Effector memory CD4-positive, alpha-beta T cell (primary cell): ENCODE measurements around the gene SLC33A1.
A peak's percentile ranks its signal among the peaks of the same experiment; 100 is the strongest.
"Not testable (repeated sequence)": the region's sequence is repeated elsewhere in the genome, so short reads cannot be mapped to it uniquely, and the experiment has no call there.

Experiments
- DNase-seq, 3 donors: peaks; one replicate each; pipeline ENCODE4 v3.0.0-alpha.2; 2020
- H3K27ac ChIP-seq: 2 replicates; pipeline ENCODE4 v1.7.0; 2013; ENCODE audit warnings: mild to moderate bottlenecking, low read length, moderate library complexity; ENCODE audit not compliant: insufficient read depth, poor library complexity, severe bottlenecking
- H3K27me3 ChIP-seq: replicated peaks from 2 replicates; pipeline ENCODE4 v1.7.0; 2013; ENCODE audit warnings: mild to moderate bottlenecking, low read length; ENCODE audit not compliant: insufficient read depth, control insufficient read depth, poor library complexity, severe bottlenecking
- H3K36me3 ChIP-seq: 2 replicates; pipeline ENCODE4 v1.7.0; 2013; ENCODE audit warnings: mild to moderate bottlenecking, low read length, moderate library complexity; ENCODE audit not compliant: control insufficient read depth, insufficient read depth
- H3K4me1 ChIP-seq: 2 replicates; pipeline ENCODE4 v1.7.0; 2013; ENCODE audit warnings: low read length, mild to moderate bottlenecking; ENCODE audit not compliant: control insufficient read depth, insufficient read depth, poor library complexity, severe bottlenecking
- H3K4me3 ChIP-seq: 2 replicates; pipeline ENCODE4 v1.7.0; 2013; ENCODE audit warnings: low read length, low read depth, mild to moderate bottlenecking; ENCODE audit not compliant: insufficient read depth, poor library complexity, severe bottlenecking
- H3K9me3 ChIP-seq: 2 replicates; pipeline ENCODE4 v1.7.0; 2013; ENCODE audit warnings: mild to moderate bottlenecking, low read length, moderate library complexity; ENCODE audit not compliant: control insufficient read depth

SLC33A1 gene

DNA sequence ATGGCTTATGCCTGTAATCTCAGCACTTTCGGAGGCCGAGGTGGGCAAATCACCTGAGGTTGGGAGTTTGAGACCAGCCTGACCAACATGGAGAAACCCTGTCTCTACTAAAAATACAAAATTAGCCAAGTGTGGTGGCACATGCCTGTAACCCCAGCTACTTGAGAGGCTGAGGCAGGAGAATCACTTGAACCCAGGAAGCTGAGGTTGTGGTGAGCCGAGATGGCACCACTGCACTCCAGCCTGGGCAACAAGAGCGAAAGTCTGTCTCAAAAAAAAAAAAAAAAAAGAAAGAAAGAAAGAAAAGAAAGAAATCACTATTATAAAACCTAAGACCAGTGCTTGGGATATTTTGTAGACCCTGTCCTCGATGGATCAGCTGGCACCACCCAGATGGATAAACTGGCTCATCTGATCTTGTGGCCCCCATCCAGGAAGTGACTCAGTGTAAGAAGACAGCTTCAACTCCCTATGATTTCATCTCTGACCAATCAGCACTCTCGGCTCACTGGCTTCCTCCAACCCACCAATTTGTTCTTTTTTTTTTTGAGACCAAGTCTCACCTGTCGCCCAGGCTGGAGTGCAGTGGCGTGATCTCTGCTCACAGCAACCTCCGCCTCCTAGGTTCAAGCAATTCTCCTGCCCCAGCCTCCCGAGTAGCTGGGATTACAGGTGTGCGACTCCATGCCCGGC is 8.2 kb upstream of the SLC33A1 start:
- H3K27me3 ChIP-seq, H3K9me3 ChIP-seq, H3K4me3 ChIP-seq, H3K36me3 ChIP-seq, H3K4me1 ChIP-seq: not testable (repeated sequence)
- peak; percentile 41 to 65 (median 52) for DNase-seq
- H3K27ac ChIP-seq: peak overlapping the region; percentile 15

DNA sequence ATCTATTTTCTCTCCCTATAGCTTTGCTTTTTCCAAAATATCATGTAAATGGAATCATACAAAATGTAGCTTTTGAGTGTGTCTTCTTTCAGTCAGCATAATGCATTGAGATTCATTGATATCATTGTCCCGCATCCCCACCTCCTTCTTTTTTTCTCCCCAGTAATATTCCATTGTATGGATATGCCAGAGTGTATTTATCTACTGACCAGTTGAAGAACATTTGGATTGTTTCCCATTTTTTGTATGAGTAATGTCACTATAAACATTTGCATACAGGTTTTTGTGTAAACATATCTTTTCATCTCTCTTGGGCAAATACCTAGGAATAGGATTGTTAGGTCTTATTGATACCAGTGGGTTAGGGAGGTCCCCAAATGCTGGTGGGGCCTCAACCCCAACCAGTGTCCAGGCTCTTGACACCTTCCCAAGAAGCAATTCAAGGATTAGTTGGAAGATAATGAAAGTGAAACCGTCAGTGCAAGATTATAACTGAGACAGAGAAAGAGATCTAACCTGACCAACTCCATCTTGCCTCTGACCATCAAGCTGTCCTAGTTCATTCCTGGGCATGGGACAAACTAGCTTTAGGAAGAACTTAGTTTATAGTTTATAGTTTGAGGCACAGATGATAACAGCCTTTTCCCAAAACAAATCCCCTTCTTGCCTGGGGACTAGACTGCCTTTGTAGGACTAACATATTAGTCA is 7.4 kb upstream of the SLC33A1 start:
- H3K4me3 ChIP-seq: no peak overlapping the region
- no peaks in the 10 kb centered on the region for H3K27me3 ChIP-seq
- no peak for DNase-seq
- H3K4me1 ChIP-seq: peaks cover 5% of the 10 kb centered on the region
- H3K9me3 ChIP-seq: no peaks in the 10 kb centered on the region
- H3K36me3 ChIP-seq: no peaks in the 10 kb centered on the region
- no peak overlapping the region for H3K27ac ChIP-seq

DNA sequence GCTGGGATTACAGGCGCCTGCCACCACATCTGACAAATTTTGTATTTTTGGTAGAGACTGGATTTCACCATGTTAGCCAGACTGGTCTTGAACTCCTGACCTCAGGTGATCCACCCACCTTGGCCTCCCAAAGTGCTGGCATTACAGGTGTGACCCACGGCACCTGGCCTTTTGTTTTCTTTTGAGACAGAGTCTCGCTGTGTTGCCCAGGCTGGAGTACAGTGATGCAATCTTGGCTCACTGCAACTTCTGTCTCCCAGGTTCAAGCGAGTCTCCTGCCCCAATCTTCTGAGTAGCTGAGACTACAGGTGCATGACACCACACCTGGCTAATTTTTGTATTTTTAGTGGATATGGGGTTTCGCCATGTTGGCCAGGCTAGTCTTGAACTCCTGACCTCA is 6.2 kb upstream of the SLC33A1 start:
- not testable (repeated sequence) for H3K4me3 ChIP-seq, H3K27ac ChIP-seq, H3K9me3 ChIP-seq, H3K36me3 ChIP-seq, DNase-seq, H3K4me1 ChIP-seq, H3K27me3 ChIP-seq

DNA sequence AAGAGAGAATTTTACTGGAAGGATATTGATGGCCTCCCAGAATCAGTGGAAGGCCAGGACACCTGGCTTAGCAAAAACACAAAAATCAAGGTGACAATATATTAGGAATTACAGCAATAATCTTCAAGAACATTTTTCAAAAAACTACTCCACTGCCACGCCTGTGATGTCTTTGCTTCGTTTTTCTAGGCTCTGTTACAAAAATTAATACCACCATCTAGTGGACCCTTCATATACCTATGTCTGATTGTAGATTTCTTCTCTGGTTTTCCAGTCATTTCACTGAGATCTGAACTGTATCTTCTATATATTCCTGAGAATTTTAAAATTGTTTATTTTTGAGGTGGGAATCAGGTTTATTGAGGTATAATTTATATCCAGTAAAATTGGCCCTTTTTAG is 5.6 kb upstream of the SLC33A1 start:
- H3K9me3 ChIP-seq: no peaks in the 10 kb centered on the region
- no peak overlapping the region for H3K27ac ChIP-seq
- no peak for DNase-seq
- H3K36me3 ChIP-seq: no peaks in the 10 kb centered on the region
- H3K4me1 ChIP-seq: peaks cover 5% of the 10 kb centered on the region
- H3K4me3 ChIP-seq: no peak overlapping the region
- H3K27me3 ChIP-seq: no peaks in the 10 kb centered on the region

DNA sequence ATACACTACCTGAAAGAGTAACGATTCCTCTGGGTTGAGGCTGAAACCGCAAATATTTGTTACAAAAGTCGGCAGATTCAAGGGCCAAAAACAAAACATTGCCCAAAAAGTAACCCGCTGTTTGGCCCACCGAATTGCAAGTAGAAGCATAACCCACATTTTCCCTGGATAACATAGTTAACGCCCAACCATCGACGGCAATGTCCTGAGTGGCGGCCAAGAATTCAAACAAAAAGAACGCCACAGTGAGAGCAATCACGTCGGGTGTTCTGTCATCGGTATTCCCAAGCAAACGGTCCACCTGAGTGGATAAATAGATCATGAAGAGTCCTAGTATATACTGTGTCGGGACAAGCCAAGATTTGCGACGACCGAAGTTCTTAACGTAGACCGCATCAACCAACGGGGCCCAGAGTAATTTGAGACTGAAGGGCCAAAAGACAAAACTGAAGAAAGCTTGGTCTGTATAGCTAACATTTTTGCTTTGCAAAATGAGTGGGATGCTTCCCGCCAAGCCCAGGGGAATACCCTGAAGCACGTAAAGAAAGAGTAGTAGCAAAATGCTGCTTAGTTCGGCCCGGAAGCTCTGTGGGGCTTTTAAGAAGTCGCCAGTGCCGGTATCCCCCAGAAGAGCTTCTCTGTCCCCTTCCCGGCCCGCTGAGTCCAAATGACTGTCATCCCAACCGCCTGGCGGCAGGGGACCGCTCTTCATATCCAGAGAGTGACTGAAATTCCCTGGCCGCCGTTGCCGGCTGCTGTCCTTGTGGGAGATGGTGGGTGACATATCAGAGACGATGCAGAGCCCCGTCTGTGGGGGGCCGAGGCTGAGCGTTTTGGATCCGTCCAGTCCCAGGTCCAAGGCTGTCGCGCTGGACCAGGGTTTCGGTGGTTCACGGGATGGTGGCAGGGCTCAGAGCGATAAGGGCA is 750 bp downstream of the SLC33A1 start:
- H3K36me3 ChIP-seq: no peaks in the 10 kb centered on the region
- peak overlapping the region; percentile 90 for H3K4me3 ChIP-seq
- H3K4me1 ChIP-seq: peaks cover 29% of the 10 kb centered on the region
- H3K27ac ChIP-seq: peak overlapping the region; percentile 86
- no peak for DNase-seq
- no peaks in the 10 kb centered on the region for H3K27me3 ChIP-seq
- H3K9me3 ChIP-seq: no peaks in the 10 kb centered on the region

DNA sequence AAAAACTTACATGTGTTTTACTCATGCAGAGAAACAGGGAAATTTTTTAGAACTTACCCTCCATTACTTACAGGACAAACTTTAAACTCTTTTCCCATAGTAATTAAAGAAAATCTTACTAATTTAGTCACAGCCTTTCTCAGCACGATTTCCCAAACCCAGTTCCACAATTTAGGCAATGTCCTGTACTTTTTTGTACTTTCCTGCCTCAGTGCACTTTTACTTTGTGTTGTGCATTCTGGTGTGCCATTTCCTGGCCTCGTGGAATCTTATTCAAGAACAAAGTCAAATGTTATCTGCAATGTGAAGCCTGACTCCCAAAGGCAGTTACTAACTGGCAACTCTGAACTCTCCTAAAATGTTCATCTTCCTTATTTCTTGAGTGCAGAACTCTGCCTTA is 1.9 kb downstream of the SLC33A1 start:
- DNase-seq: no peak
- Histone ChIP-seq H3K4me3 (peak overlapping the region; percentile 90), H3K36me3 (no peaks in the 10 kb centered on the region), H3K4me1 (peaks cover 29% of the 10 kb centered on the region), H3K9me3 (no peaks in the 10 kb centered on the region), H3K27me3 (no peaks in the 10 kb centered on the region), H3K27ac (no peak overlapping the region)

DNA sequence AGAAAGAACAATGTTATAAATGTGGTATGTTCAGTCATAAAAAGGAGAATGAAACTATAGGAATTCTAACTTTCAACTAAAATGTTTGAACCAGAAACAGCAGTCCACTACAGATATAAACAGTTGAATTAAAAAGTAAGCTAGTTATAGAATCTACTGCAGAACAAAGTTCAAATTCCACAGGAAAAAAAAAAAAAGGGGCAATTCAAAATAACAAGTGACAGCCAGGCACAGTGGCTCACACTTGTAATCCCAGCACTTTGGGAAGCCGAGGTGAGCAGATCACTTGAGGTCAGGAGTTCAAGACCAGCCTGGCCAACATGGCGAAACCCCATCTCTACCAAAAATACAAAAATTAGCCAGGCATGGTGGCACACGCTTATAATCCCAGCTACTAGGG is 4.8 kb downstream of the SLC33A1 start:
- H3K27ac ChIP-seq, H3K9me3 ChIP-seq, H3K36me3 ChIP-seq, H3K4me3 ChIP-seq, DNase-seq, H3K27me3 ChIP-seq: not testable (repeated sequence)
- peaks cover 33% of the 10 kb centered on the region for H3K4me1 ChIP-seq

DNA sequence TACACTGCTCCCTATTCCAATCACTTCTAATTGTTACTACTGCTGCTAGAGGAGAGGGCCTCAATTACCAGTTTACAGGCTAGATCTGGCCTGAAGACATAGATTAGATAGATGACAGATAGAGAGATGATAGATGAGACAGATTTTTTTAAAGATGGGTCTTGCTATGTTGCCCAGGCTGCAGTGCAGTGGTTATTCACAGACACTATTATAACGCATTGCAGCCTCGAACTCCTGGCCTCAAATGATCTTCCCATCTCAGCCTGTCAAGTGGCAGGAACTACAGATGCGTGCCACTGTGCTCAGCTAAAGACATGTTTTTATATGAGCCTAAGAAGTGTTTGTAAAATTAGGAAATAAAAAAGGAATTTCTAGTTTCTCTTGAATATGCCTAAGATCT is 6.2 kb downstream of the SLC33A1 start:
- no peaks in the 10 kb centered on the region for H3K36me3 ChIP-seq
- H3K4me1 ChIP-seq: peaks cover 29% of the 10 kb centered on the region
- H3K9me3 ChIP-seq: no peaks in the 10 kb centered on the region
- H3K4me3 ChIP-seq: no peak overlapping the region
- no peak overlapping the region for H3K27ac ChIP-seq
- H3K27me3 ChIP-seq: no peaks in the 10 kb centered on the region
- no peak for DNase-seq

DNA sequence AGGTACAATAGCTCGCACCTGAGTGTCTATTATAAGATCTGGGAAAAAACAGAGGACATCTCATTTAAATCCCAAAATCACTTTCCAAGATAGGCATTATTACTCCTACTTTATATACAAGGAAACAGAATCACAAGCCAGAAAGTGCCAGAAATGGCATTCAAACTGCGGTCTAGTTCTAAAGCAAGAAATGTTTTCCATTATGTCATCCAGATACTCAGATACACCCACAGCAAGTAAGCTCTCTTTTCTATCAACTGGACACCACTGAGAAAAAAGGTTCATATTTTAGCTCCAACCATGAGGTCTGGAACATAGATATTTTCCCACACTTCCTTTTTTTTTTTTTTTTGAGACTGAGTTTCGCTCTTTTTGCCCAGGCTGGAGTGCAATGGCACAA is 8.1 kb downstream of the SLC33A1 start:
- H3K27ac ChIP-seq: no peak overlapping the region
- DNase-seq: no peak
- no peak overlapping the region for H3K4me3 ChIP-seq
- H3K36me3 ChIP-seq: no peaks in the 10 kb centered on the region
- peaks cover 11% of the 10 kb centered on the region for H3K4me1 ChIP-seq
- H3K9me3 ChIP-seq: no peaks in the 10 kb centered on the region
- no peaks in the 10 kb centered on the region for H3K27me3 ChIP-seq

DNA sequence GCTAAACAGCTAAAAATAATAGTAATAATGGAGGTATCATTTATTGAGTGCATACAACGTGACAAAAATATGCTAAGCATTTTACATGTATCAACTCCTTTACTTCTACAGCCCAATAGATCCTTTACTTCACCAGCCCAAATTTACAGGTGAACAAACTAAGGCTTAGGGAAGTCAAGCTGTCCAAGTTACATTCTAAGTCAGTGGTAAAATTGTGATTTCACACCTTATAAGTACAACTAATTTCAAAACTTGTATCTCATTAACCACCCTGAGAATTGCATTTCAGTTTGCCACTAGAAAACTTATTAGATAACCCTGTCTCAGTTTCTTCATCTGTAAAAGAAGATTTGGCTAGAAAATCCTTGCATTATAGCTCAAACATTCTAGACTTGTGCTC is 10.7 kb downstream of the SLC33A1 start:
- no peak overlapping the region for H3K4me3 ChIP-seq
- DNase-seq: no peak
- H3K27me3 ChIP-seq: no peaks in the 10 kb centered on the region
- H3K36me3 ChIP-seq: no peaks in the 10 kb centered on the region
- peaks cover 5% of the 10 kb centered on the region for H3K4me1 ChIP-seq
- no peak overlapping the region for H3K27ac ChIP-seq
- no peaks in the 10 kb centered on the region for H3K9me3 ChIP-seq
